HepG2 (cell line): ENCODE data around the gene TBX6. TPM values are rescaled to one million over a fixed set of nuclear protein-coding genes. Genes with fewer than 3 reads are reported as not detected.

Experiments used
- E2F2 ChIP-seq: sonication (generic); formaldehyde crosslinking; IDR thresholded peaks from 2 replicates; pipeline ENCODE4 v1.4.0; 2020; ENCODE audit warnings: missing genetic modification reagents, borderline replicate concordance
- HNF4A ChIP-seq: sonication (generic); formaldehyde crosslinking; IDR thresholded peaks from 2 replicates; pipeline ENCODE4 v1.4.0; 2020; ENCODE audit warnings: missing genetic modification reagents
- NR0B2 ChIP-seq: sonication (generic); formaldehyde crosslinking; IDR thresholded peaks from 2 replicates; pipeline ENCODE4 v1.4.0; 2020; ENCODE audit warnings: mild to moderate bottlenecking, missing genetic modification reagents
- PHB2 ChIP-seq: fragments of 450-650 bp; IDR thresholded peaks from 2 replicates; pipeline ENCODE4 v1.6.1; 2018; ENCODE audit not compliant: partially characterized antibody
- PITX1 ChIP-seq: sonication (generic); formaldehyde crosslinking; IDR thresholded peaks from 2 replicates; pipeline ENCODE4 v1.5.1; 2020; ENCODE audit warnings: mild to moderate bottlenecking, missing genetic modification reagents
- POGZ ChIP-seq: sonication (generic); formaldehyde crosslinking; IDR thresholded peaks from 2 replicates; pipeline ENCODE4 v1.4.0; 2020; ENCODE audit warnings: mild to moderate bottlenecking, missing genetic modification reagents
- REPIN1 ChIP-seq: sonication (generic); formaldehyde crosslinking; IDR thresholded peaks from 2 replicates; pipeline ENCODE4 v1.8.0; 2022; ENCODE audit warnings: missing genetic modification reagents, low read depth, mild to moderate bottlenecking, borderline replicate concordance
- SIN3A ChIP-seq: IDR thresholded peaks from 2 replicates; pipeline ENCODE4 v1.6.1; 2011; ENCODE audit warnings: low read depth, mild to moderate bottlenecking, control low read depth, low read length, borderline replicate concordance
- SRSF1 ChIP-seq: fragments of 200-400 bp; formaldehyde crosslinking; optimal IDR thresholded peaks from 2 replicates; pipeline ENCODE3; 2017; ENCODE audit warnings: mild to moderate bottlenecking, low read depth, low read length, moderate library complexity
- TEF ChIP-seq: sonication (generic); formaldehyde crosslinking; IDR thresholded peaks from 2 replicates; pipeline ENCODE4 v1.5.0; 2020; ENCODE audit warnings: missing genetic modification reagents
- ZBTB44 ChIP-seq: sonication (generic); formaldehyde crosslinking; IDR thresholded peaks from 2 replicates; pipeline ENCODE4 v1.4.0; 2020; ENCODE audit warnings: missing genetic modification reagents
- ZFP41 ChIP-seq: sonication (generic); formaldehyde crosslinking; IDR thresholded peaks from 2 replicates; pipeline ENCODE4 v1.4.0; 2020; ENCODE audit warnings: mild to moderate bottlenecking, missing genetic modification reagents, borderline replicate concordance
- ZFP91 ChIP-seq: sonication (generic); formaldehyde crosslinking; IDR thresholded peaks from 2 replicates; pipeline ENCODE4 v1.9.0; 2022; ENCODE audit warnings: missing genetic modification reagents, mild to moderate bottlenecking, borderline replicate concordance
- ZFX ChIP-seq: sonication (generic); formaldehyde crosslinking; IDR thresholded peaks from 2 replicates; pipeline ENCODE4 v1.4.0; 2020; ENCODE audit warnings: mild to moderate bottlenecking, low read depth, missing genetic modification reagents, moderate library complexity
- ZFY ChIP-seq: sonication (generic); formaldehyde crosslinking; IDR thresholded peaks from 2 replicates; pipeline ENCODE4 v1.4.0; 2020; ENCODE audit warnings: missing genetic modification reagents
- ZKSCAN5 ChIP-seq: sonication (generic); formaldehyde crosslinking; IDR thresholded peaks from 2 replicates; pipeline ENCODE4 v1.5.1; 2020; ENCODE audit warnings: mild to moderate bottlenecking, missing genetic modification reagents
- ZNF343 ChIP-seq: sonication (generic); formaldehyde crosslinking; IDR thresholded peaks from 2 replicates; pipeline ENCODE4 v1.4.0; 2020; ENCODE audit warnings: mild to moderate bottlenecking, missing genetic modification reagents
- ZNF460 ChIP-seq: sonication (generic); formaldehyde crosslinking; IDR thresholded peaks from 2 replicates; pipeline ENCODE4 v1.5.1; 2020; ENCODE audit warnings: missing genetic modification reagents, mild to moderate bottlenecking, borderline replicate concordance
- ZNF576 ChIP-seq: sonication (generic); formaldehyde crosslinking; IDR thresholded peaks from 2 replicates; pipeline ENCODE4 v1.4.0; 2020; ENCODE audit warnings: mild to moderate bottlenecking, missing genetic modification reagents
- ZNF607 ChIP-seq: sonication (generic); formaldehyde crosslinking; IDR thresholded peaks from 2 replicates; pipeline ENCODE4 v1.5.1; 2020; ENCODE audit warnings: missing genetic modification reagents, mild to moderate bottlenecking, borderline replicate concordance
- ZNF703 ChIP-seq: sonication (generic); formaldehyde crosslinking; IDR thresholded peaks from 2 replicates; pipeline ENCODE4 v1.5.1; 2020; ENCODE audit warnings: missing genetic modification reagents, mild to moderate bottlenecking, moderate library complexity, borderline replicate concordance
- ZNF761 ChIP-seq: sonication (generic); formaldehyde crosslinking; conservative IDR thresholded peaks from 2 replicates; pipeline ENCODE4 v1.4.0; 2020; ENCODE audit warnings: mild to moderate bottlenecking, missing genetic modification reagents
- ZSCAN25 ChIP-seq: sonication (generic); formaldehyde crosslinking; IDR thresholded peaks from 2 replicates; pipeline ENCODE4 v1.8.0; 2022; ENCODE audit warnings: mild to moderate bottlenecking, missing genetic modification reagents
- polyA plus RNA-seq, 8 experiments: library from polyadenylated mRNA; depleted of rRNA in 3 of 8; stranded (reverse) in 7 of 8; unstranded in 1 of 8; fragments of >200 nt; fragmentation: Illumina TruSeq in 4 of 8; extraction: Trizol in 4 of 8; gene quantifications; 2 replicates each; pipeline versions ENCODE4 v1.2.1 to v1.2.3, GENCODE V29; 2011 to 2016; ENCODE audit warnings: low read depth in 4 of 8, missing spikeins in 1 of 8, mixed read lengths in 1 of 8; ENCODE audit not compliant: insufficient read depth in 1 of 8
- total RNA-seq, 5 experiments: library from RNA; depleted of rRNA; stranded (reverse); fragments of >200 nt; fragmentation: Illumina TruSeq; extraction: Trizol; gene quantifications; 2 replicates each; pipeline ENCODE4 v1.2.3, GENCODE V29; 2016; ENCODE audit warnings: low read depth in 1 of 5

Gene TBX6
- total and polyA plus RNA-seq, 2 of the 13 experiments (the other 11 are each of a cell fraction or from before 2014, with no cell fraction given): 0.24 to 0.42 TPM

GRCh38 chr16:30052671-30053372 lies 38.9 kb downstream of the TBX6 start (continued):
- TF ChIP-seq NR0B2 (CRISPR knock-in tag) (peak; percentile 87), SIN3A (peak; percentile 99), ZKSCAN5 (CRISPR knock-in tag) (no peak), ZNF703 (CRISPR knock-in tag) (no peak), ZNF761 (CRISPR knock-in tag) (peak; percentile 99), ZFP41 (peak; percentile 96; the same call in 1 of the 2 replicates), ZNF607 (CRISPR knock-in tag) (peak; percentile 98), ZSCAN25 (peak; percentile 87), POGZ (CRISPR knock-in tag) (peak; percentile 73), ZFP91 (CRISPR knock-in tag) (peak; percentile 93), E2F2 (CRISPR knock-in tag) (peak; percentile 100), TEF (CRISPR knock-in tag) (no peak), REPIN1 (peak; percentile 99), ZFX (CRISPR knock-in tag) (peak; percentile 91), ZNF343 (peak; percentile 98), HNF4A (CRISPR knock-in tag) (peak; percentile 65), ZFY (peak; percentile 88), PITX1 (CRISPR knock-in tag) (peak; percentile 82; the same call in 1 of the 2 replicates), ZNF460 (CRISPR knock-in tag) (no peak), PHB2 (no peak), SRSF1 (peak; percentile 67), ZNF576 (no peak), ZBTB44 (CRISPR knock-in tag) (peak; percentile 97)
